ENCODE measurements around the gene JUP.
"Not testable (repeated sequence)": the region's sequence is repeated elsewhere in the genome, so short reads cannot be mapped to it uniquely, and the experiment has no call there.

JUP gene

GRCh38 chr17:41777574-41778188 lies 8.8 kb downstream of the JUP start:
- DNase-seq: peak; percentile 60

- no peak for DNase-seq
Observed at GRCh38 chr17:41777157-41777573, 9.3 kb downstream of the JUP start.

- DNase-seq: not testable (repeated sequence)
Observed at GRCh38 chr17:41776262-41776900, 10.1 kb downstream of the JUP start.

DNA sequence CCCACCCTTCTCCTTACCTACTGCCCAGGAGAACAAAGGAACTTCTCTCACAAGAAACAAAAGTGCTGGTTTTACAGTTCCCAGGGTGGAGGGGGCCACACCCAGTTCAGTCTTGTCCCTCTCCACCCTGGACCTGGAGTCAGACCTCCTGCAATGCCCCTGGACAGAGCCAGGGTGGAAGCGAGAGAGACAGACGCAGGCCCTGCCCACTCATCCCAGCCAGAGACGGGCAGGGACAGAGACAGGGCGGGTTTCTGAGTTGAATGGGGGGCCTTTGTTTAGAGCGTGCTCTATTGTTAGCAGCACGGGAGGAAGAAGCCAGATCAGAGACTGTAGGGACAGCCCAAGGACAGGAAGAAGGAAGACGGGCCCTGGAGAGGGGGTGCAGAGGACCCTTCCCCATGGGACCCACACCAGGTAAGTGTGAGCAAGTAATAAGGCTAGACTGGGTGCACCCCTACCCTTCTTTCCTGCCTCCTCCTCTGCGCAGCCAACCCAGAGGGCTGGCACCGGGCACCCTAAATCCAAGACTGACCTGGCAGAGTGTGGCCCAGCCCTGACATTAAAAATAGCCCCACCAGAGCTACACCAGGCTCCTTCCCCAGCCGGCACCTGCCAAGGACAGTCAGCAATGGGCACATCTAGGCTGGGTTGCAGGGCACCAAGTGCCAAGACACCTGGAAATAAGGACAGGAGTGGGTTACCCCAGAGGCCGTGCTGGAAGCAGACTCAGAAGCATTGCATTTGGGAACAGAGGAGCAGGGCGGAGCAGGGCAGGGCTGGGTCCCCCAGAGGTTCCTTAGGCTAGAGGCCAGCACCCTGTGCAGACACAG lies 10.9 kb downstream of the JUP start:
- no peak for DNase-seq

- no peak for DNase-seq
Observed at GRCh38 chr17:41773731-41774193, 12.7 kb downstream of the JUP start.

DNA sequence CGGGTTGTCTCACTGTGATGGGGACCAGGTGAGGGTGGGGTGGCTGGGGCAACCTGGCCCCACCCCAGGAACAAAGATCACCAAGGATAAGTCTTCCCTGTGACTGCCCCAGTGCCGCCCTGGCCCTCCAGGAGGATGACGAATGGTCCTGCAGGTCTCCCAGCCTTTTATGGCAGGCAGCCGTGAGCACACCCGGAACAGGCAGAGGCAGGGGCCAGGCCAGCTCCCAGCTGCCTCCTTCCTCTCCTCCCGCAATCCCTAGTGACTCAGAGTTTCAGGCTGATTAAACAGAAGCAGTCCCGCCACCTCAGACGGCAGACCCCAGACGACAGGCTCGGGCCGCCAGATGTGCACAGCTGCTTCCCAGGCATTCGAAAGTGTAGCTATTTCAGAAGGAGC lies 13.3 kb downstream of the JUP start:
- DNase-seq: peak; percentile 29

DNA sequence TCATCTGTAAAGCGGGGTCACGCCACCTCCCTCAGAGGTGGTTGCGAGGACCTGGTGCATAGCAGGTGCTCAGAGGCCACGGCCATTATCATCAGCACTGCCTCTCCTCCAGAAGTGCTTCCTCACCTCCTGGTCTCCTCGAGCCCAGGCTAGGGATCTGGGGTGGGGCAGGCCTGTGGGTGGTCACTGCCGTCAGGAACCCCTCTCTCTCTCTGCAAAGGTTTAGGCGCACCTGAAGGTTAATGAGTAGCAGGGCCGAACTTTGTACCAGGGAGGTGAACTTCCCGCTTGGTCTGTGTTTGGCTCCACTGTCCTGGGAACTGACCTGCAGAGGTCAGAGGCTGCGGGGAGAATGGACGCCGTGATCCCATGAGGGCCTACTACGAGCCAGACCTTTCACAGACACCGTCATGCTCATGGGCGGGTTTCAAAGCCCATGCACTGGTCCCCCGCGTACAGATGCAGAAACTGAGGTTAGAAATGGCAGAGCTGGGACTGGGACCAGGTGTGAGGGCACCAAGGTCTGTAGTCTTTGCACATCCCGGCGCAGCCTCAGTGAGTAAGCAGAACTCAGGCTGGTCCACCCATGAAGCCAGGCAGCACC lies 13.8 kb downstream of the JUP start:
- no peak for DNase-seq

GRCh38 chr17:41772218-41772585 lies 14.3 kb downstream of the JUP start:
- no peak for DNase-seq

GRCh38 chr17:41771389-41772206 lies 14.9 kb downstream of the JUP start:
- no peak for DNase-seq

- DNase-seq: no peak
Observed at GRCh38 chr17:41769985-41770384, 16.5 kb downstream of the JUP start.

DNA sequence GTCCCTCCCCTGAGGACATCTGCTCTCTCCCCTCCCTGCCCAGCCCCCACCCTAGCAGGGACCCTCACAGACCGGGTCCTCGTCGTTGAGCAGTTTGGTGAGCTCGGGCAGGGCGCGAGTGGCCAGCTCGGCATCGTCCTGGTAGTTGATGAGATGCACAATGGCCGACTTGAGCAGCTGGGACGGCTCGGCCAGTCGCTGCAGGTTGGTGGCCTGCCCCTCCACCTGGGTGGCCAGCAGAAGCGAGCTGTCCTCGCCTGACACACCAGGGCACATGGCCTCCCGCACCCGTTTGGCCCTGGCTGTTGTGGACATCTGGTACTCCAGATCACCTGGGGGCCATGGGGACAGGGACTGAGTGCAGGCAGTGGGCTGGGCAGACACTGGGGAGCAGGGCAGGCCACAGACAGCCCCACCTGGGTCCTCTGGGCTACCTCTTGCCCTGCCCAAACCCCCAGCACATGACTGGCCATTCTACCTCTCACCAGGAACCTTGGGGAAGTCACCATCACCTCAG lies 17.1 kb downstream of the JUP start:
- no peak for DNase-seq

DNA sequence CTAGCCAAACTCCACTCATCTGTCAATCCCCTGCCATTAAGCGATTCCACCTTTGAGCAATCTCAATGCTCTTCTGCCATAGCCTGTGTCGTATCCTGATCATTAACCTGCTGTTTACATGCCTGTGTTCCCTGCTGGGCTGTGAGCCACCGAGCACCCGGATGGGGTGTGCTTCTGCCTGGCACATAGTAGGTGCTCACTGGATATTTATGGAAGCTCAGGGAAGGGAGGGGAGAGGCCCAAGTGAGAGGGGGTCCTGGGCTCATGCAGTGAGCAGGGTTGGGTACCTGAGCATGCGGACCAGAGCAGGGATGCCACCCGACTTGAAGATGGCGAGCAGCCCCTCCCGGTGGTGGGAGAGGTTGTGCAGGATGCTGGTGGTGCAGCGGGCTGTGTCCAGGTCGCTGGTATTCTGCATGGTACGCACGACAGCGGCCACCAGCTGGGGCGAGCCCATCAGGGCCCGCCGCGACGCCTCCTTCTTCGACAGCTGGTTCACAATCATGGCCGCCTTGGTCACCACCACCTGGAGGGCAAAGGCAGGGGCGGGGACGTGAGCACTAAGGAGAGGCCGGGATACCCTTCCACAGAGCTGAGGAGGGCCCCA lies 17.7 kb downstream of the JUP start:
- DNase-seq: no peak

DNA sequence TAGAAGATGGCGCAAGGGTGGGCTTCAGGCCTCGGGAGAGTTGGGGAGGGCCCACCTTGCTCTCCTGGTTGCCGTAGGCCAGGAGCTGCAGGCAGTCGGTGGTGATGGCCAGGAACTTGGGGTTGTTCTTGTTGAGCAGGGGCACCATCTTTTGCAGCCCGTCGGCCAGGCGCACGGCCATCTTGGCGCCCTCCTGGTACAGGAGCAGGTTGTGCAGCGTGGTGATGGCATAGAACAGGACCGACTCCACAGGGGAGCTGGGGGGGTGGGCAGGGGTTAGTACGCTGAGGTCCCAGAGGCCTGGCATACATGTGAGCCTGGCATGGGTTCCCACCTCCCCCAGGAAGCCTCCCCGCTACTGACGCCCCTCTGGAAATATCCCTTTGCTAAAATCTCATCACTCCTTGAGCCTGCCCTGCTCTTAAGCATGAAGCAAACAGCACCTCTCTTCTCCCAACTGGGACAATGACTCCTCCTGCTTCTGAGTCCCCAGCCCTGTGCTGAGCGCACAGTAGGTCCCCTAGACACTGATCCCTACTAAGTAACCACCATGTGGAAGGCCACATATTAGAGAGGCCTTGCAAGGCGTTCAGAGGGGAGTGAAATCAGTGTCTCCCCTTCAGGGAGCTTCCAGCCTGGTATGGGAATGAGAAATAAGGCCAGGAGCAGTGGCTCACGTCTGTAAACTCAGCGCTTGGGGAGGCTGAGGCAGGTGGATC lies 19.0 kb downstream of the JUP start:
- no peak for DNase-seq

- DNase-seq: no peak
Observed at GRCh38 chr17:41766135-41766534, 20.4 kb downstream of the JUP start.

DNA sequence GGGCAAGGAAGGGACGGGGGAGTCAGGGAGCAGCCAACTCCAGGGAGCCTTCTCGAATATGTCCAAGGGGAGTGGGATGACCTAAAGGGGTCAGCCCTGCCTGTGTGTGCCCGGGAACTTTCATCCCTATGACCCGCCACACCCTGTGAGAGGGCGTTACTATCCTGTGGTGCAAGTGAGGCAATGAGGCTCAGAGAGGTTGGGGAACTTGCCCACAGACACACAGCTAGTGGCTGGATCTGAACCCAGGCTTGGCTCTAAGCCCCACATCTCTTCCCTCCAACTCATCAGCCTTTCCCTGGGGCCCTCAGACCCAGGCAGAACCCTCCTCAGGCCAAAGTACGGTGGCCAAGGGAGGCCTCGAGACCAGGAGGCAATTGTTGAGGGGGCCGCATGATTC lies 23.2 kb downstream of the JUP start:
- DNase-seq: no peak

DNA sequence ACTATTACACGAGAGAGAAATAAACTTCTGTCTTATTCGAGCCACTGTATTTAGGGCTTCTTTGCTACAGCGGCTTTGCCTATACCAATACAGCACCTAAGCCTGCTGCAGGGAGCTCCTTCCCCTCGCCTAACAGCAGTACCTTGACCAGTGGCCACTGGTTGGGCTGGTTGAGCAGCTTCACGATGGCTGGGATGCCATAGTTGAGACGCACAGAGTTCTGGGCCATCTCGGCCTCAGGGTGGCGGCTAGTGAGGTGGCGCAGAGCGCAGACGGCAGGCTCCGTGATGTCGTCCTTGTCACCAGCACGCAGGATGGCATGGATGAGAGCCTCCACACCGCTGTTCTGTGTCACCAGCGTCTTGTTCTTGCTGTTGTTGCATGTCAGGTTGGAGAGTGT lies 23.7 kb downstream of the JUP start:
- DNase-seq: no peak

DNA sequence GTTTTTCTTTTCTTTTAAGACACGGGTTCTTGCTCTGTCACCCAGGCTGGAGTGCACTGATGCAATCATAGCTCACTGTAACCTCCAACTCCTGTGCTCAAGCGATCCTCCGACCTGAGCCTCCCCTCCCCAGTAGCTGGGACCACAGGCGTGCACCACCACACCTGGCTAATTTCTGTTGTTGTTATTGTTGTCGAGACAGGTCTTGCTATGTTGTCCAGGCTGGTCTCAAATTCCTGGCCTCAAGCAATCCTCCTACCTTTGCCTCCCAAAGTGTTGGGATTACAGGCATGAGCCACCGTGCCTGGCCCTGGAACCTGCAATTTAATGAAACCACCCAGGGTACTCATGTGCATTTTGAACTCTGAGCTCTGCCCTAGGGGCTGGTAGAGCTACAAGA lies 24.1 kb downstream of the JUP start:
- no peak for DNase-seq

DNA sequence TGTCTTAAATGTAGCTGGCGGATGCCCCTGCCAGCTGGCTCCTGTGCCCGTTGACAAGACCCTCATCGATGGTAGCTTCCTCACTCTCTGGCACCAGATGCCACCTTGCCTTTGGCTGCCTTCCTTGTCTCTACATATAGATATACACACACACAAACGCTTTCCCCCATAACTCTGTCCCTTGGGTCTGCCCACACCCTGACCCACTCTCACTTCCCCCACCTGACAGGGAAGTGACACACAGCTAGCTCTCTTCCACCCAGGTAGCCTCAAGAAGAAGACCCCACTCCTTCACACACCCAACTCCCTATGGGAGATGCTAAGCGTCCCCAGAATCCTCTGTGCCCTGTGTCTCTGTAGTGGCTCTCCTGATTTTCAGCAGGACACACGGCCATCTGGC lies 25.6 kb downstream of the JUP start:
- DNase-seq: no peak

- no peak for DNase-seq
Observed at GRCh38 chr17:41758601-41759000, 27.9 kb downstream of the JUP start.

- DNase-seq: no peak
Observed at GRCh38 chr17:41754066-41754465, 32.4 kb downstream of the JUP start.

- DNase-seq: no peak
Observed at GRCh38 chr17:41751288-41751687, 35.2 kb downstream of the JUP start.
